ENCODE data around the gene WFIKKN1.

The WFIKKN1 gene

GRCh38 chr16:627454-628239 lies 3.1 kb upstream of the WFIKKN1 start:
- Histone ChIP-seq H3K9me3 (ENCODE audit: insufficient read depth, low read length) (no peaks in the 10 kb centered on the region), H3K79me2 (ENCODE audit: low read length) (no peaks in the 10 kb centered on the region), H2AFZ (ENCODE audit: low read depth, low read length) (no peak overlapping the region), H3K4me3 (ENCODE audit: low read length) (no peak overlapping the region), H3K9ac (ENCODE audit: low read length) (no peak overlapping the region), H3K27ac (ENCODE audit: low read length) (no peak overlapping the region), H3K27me3 (ENCODE audit: low read depth, low read length) (no peaks in the 10 kb centered on the region), H3K36me3 (replicated peaks; ENCODE audit: low read depth, low read length) (no peaks in the 10 kb centered on the region), H3K4me1 (ENCODE audit: low read length) (no peaks in the 10 kb centered on the region), H4K20me1 (ENCODE audit: insufficient read depth, low read length) (no peaks in the 10 kb centered on the region), H3K4me2 (ENCODE audit: low read length) (no peak overlapping the region)
- no peak for TF ChIP-seq CTCF (IDR thresholded peaks at IDR 0.05; ENCODE audit: low read depth, low read length)
- no peak for TF ChIP-seq EZH2phosphoT487 (IDR thresholded peaks at IDR 0.05; ENCODE audit: low read depth)

GRCh38 chr16:628321-629061 lies 2.3 kb upstream of the WFIKKN1 start:
- Histone ChIP-seq H3K79me2 (ENCODE audit: low read length) (no peaks in the 10 kb centered on the region), H3K27ac (ENCODE audit: low read length) (no peak overlapping the region), H3K9me3 (ENCODE audit: insufficient read depth, low read length) (no peaks in the 10 kb centered on the region), H3K4me3 (ENCODE audit: low read length) (no peak overlapping the region), H3K27me3 (ENCODE audit: low read depth, low read length) (no peaks in the 10 kb centered on the region), H3K36me3 (replicated peaks; ENCODE audit: low read depth, low read length) (no peaks in the 10 kb centered on the region), H3K9ac (ENCODE audit: low read length) (no peak overlapping the region), H3K4me2 (ENCODE audit: low read length) (no peak overlapping the region), H3K4me1 (ENCODE audit: low read length) (no peaks in the 10 kb centered on the region), H4K20me1 (ENCODE audit: insufficient read depth, low read length) (no peaks in the 10 kb centered on the region), H2AFZ (ENCODE audit: low read depth, low read length) (no peak overlapping the region)
- no peak for TF ChIP-seq CTCF (IDR thresholded peaks at IDR 0.05; ENCODE audit: low read depth, low read length)
- TF ChIP-seq EZH2phosphoT487 (IDR thresholded peaks at IDR 0.05; ENCODE audit: low read depth), result no peak

GRCh38 chr16:629185-629832 lies 1.5 kb upstream of the WFIKKN1 start:
- H3K79me2 ChIP-seq (ENCODE audit: low read length), result no peaks in the 10 kb centered on the region
- no peaks in the 10 kb centered on the region for H3K9me3 ChIP-seq (ENCODE audit: insufficient read depth, low read length)
- no peak overlapping the region for H3K4me2 ChIP-seq (ENCODE audit: low read length)
- peaks cover 1% of the 10 kb centered on the region; the same call in 1 of the 2 replicates for H4K20me1 ChIP-seq (ENCODE audit: insufficient read depth, low read length)
- no peak overlapping the region for H2AFZ ChIP-seq (ENCODE audit: low read depth, low read length)
- no peak overlapping the region for H3K4me3 ChIP-seq (ENCODE audit: low read length)
- H3K9ac ChIP-seq (ENCODE audit: low read length), result no peak overlapping the region
- no peaks in the 10 kb centered on the region for H3K4me1 ChIP-seq (ENCODE audit: low read length)
- peaks cover 7% of the 10 kb centered on the region for H3K36me3 ChIP-seq (replicated peaks; ENCODE audit: low read depth, low read length)
- TF ChIP-seq CTCF (IDR thresholded peaks at IDR 0.05; ENCODE audit: low read depth, low read length) (no peak), EZH2phosphoT487 (IDR thresholded peaks at IDR 0.05; ENCODE audit: low read depth) (no peak)
- H3K27ac ChIP-seq (ENCODE audit: low read length), result no peak overlapping the region
- no peaks in the 10 kb centered on the region for H3K27me3 ChIP-seq (ENCODE audit: low read depth, low read length)

GRCh38 chr16:629833-630248 lies 944 bp upstream of the WFIKKN1 start:
- Histone ChIP-seq H4K20me1 (ENCODE audit: insufficient read depth, low read length) (peaks cover 6% of the 10 kb centered on the region; the same call in 1 of the 2 replicates), H2AFZ (ENCODE audit: low read depth, low read length) (no peak overlapping the region), H3K27ac (ENCODE audit: low read length) (no peak overlapping the region), H3K79me2 (ENCODE audit: low read length) (peaks cover 3% of the 10 kb centered on the region), H3K4me3 (ENCODE audit: low read length) (no peak overlapping the region), H3K9me3 (ENCODE audit: insufficient read depth, low read length) (no peaks in the 10 kb centered on the region), H3K4me2 (ENCODE audit: low read length) (no peak overlapping the region), H3K36me3 (replicated peaks; ENCODE audit: low read depth, low read length) (peaks cover 12% of the 10 kb centered on the region), H3K4me1 (ENCODE audit: low read length) (peaks cover 3% of the 10 kb centered on the region), H3K27me3 (ENCODE audit: low read depth, low read length) (no peaks in the 10 kb centered on the region), H3K9ac (ENCODE audit: low read length) (no peak overlapping the region)
- TF ChIP-seq CTCF (IDR thresholded peaks at IDR 0.05; ENCODE audit: low read depth, low read length), result no peak
- no peak for TF ChIP-seq EZH2phosphoT487 (IDR thresholded peaks at IDR 0.05; ENCODE audit: low read depth)
